Tibial artery (tissue), 4 donors: ENCODE results near the gene IFI44.

Experiments used
- DNase-seq, 2 donors: peaks; one replicate each; pipeline ENCODE4 v3.0.0-alpha.2; 2019
- H3K27ac ChIP-seq, 2 donors: fragments of 200-600 bp; sonication (generic) in 1 of 2; 1 replicate in 1 of 2; 2 replicates in 1 of 2; pipeline ENCODE4 v1.5.1; 2018 to 2019; ENCODE audit warnings: mild to moderate bottlenecking in 1 of 2
- H3K27me3 ChIP-seq, 2 donors: fragments of 200-600 bp; sonication (generic) in 1 of 2; one replicate each; pipeline versions ENCODE4 v1.5.1 to v1.6.0; 2016 to 2019
- H3K36me3 ChIP-seq, 3 donors: fragments of 200-600 bp; sonication (generic) in 2 of 3; one replicate each; pipeline ENCODE4 v1.5.1; 2016 to 2019; ENCODE audit warnings: mild to moderate bottlenecking in 2 of 3
- H3K4me1 ChIP-seq, 4 donors: fragments of 200-600 bp; sonication (generic) in 2 of 4; 1 replicate in 3 of 4; 2 replicates in 1 of 4; pipeline ENCODE4 v1.5.1; 2016 to 2019
- H3K4me3 ChIP-seq, 2 donors: fragments of 200-600 bp; sonication (generic) in 1 of 2; 1 replicate in 1 of 2; 2 replicates in 1 of 2; pipeline ENCODE4 v1.5.1; 2018 to 2019; ENCODE audit warnings: mild to moderate bottlenecking in 2 of 2
- H3K9me3 ChIP-seq, 3 donors: fragments of 200-600 bp; sonication (generic) in 1 of 3; one replicate each; pipeline ENCODE4 v1.5.1; 2016 to 2019
- intact Hi-C: fragments of 100-400 bp; cut with DNase I; formaldehyde crosslinking; loops from one replicate; pipeline ENCODE4 v1.15.0; 2023; ENCODE audit warnings: low total_unique reads
- TF ChIP-seq, protein P1 (sequence below), 2 experiments: fragments of 200-600 bp in 1 of 2; fragments of 450-650 bp in 1 of 2; IDR thresholded peaks; one replicate each; pipeline ENCODE4 v1.5.1; 2017 to 2019; ENCODE audit warnings: antibody characterized with exemption in 2 of 2, mild to moderate bottlenecking in 1 of 2, moderate library complexity in 1 of 2

IFI44 gene

DNA sequence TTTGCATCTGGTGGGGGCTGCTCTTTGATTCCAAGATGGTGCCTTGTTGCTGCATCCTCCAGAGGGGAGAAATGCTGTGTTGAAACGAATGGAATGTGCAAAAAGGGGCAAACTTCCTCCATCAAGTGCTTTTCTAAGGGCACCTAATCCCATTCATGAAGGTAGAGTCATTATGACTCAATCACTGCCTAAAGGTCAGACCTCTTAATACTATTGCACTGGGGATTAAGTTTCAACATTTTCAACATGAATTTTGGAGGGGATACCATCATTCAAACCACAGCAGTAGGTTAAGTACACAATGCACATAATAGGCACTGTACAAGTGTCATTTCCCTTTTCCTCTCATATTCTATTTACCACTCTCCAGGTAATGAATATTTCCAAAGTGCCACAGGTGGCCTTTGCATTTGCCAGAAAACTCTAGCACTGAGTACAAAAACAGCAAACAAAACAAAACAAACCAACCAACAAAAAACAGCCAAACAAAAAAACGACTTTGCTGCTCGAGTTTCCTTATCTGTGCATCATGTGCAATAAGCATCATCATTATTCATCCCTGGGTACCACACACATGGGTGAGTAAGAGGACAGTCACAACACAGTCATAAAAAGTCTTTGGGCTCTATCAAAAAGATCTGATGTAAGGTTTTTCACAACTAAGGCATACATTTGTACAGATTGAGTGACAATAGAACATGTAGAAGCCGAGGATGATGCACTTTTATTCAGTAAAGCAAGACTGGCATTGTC is 42.5 kb downstream of the IFI44 start:
- Histone ChIP-seq H3K27ac (no peak overlapping the region), H3K27me3 (no peaks in the 10 kb centered on the region), H3K36me3 (no peaks in the 10 kb centered on the region), H3K4me1 (no peaks in the 10 kb centered on the region), H3K9me3 (no peaks in the 10 kb centered on the region), H3K4me3 (no peak overlapping the region)
- DNase-seq = no peak
- TF ChIP-seq, protein P1, sequence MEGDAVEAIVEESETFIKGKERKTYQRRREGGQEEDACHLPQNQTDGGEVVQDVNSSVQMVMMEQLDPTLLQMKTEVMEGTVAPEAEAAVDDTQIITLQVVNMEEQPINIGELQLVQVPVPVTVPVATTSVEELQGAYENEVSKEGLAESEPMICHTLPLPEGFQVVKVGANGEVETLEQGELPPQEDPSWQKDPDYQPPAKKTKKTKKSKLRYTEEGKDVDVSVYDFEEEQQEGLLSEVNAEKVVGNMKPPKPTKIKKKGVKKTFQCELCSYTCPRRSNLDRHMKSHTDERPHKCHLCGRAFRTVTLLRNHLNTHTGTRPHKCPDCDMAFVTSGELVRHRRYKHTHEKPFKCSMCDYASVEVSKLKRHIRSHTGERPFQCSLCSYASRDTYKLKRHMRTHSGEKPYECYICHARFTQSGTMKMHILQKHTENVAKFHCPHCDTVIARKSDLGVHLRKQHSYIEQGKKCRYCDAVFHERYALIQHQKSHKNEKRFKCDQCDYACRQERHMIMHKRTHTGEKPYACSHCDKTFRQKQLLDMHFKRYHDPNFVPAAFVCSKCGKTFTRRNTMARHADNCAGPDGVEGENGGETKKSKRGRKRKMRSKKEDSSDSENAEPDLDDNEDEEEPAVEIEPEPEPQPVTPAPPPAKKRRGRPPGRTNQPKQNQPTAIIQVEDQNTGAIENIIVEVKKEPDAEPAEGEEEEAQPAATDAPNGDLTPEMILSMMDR (IDR thresholded peaks at IDR 0.05) = no peak
- intact Hi-C loops = no loop called here

DNA sequence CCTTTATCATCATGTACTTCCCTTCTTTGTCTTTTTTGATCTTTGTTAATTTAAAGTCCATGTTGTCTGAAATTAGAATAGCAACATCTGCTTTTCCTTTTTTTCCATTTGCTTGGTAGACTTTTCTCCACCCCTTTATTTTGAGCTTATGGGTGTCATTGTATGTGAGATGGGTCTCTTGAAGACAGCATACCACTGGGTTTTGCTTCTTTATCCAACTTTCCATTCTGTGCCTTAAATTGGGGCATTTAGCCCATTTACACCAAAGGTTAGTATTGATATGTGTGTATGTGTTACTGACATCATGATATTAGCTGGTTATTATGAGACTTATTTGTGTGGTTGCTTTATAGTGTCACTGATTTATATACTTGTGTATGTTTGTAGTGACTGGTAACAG is 50.2 kb downstream of the IFI44 start:
- no peak for DNase-seq
- H3K9me3 ChIP-seq = peaks cover 0 to 3% (median 0%) of the 10 kb centered on the region in 3 donors
- intact Hi-C loops = no loop called here
- H3K4me1 ChIP-seq = no peaks in the 10 kb centered on the region
- H3K36me3 ChIP-seq = no peaks in the 10 kb centered on the region
- TF ChIP-seq, protein P1 (IDR thresholded peaks at IDR 0.05) = no peak
- H3K4me3 ChIP-seq = no peak overlapping the region
- no peak overlapping the region for H3K27ac ChIP-seq
- peaks cover 0 to 2% of the 10 kb centered on the region in 2 donors for H3K27me3 ChIP-seq

DNA sequence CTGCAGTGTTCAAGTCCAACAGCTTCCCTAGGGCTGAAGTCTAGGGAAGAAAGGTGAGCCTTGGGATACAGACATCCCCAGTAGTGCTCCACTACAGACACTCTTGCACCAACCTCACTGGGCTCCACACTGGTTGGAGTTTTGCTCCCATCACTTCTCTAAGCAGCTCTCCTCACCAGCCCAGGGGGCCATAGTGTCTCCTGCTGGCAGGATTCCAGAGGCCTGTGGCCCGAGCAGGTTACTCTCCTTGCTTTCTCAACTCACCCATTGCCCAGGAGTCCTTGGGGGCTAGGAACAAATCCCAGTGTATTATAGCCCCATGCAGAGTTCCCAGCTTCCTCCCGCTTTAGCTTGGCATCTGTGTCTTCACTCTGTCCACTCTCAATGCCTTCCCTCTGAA is 52.8 kb downstream of the IFI44 start:
- Histone ChIP-seq H3K27me3 (peaks cover 0 to 2% of the 10 kb centered on the region in 2 donors), H3K4me3 (no peak overlapping the region), H3K4me1 (no peaks in the 10 kb centered on the region), H3K36me3 (no peaks in the 10 kb centered on the region), H3K9me3 (peaks cover 0 to 3% (median 0%) of the 10 kb centered on the region in 3 donors), H3K27ac (no peak overlapping the region)
- intact Hi-C loops = no loop called here
- DNase-seq = no peak
- TF ChIP-seq, protein P1 (IDR thresholded peaks at IDR 0.05) = no peak

DNA sequence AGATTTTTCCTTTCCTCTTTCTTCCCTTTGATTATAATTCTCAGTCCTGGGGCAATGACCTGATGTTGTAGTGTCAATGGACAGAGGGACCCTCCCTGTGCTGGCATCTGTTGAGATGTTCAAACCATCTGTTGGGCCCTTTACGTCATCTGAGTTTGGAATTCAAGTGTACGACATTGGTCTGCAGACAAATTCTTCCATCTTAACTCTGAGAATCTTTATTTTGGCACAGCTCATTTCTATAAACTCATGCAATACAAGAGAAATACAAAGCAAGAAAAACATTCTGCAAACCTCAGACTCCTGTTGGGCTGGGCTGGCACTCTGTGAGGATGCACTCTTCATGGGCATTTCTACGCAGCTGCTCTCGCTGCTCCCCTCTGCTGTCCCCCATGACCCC is 54.2 kb downstream of the IFI44 start:
- H3K36me3 ChIP-seq = no peaks in the 10 kb centered on the region
- H3K4me3 ChIP-seq = no peak overlapping the region
- H3K27me3 ChIP-seq = peaks cover 0 to 2% of the 10 kb centered on the region in 2 donors
- no peak overlapping the region for H3K27ac ChIP-seq
- no peak for DNase-seq
- intact Hi-C loops = no loop called here
- TF ChIP-seq, protein P1 (IDR thresholded peaks at IDR 0.05) = no peak
- H3K9me3 ChIP-seq = peaks cover 0 to 3% (median 0%) of the 10 kb centered on the region in 3 donors
- no peaks in the 10 kb centered on the region for H3K4me1 ChIP-seq

DNA sequence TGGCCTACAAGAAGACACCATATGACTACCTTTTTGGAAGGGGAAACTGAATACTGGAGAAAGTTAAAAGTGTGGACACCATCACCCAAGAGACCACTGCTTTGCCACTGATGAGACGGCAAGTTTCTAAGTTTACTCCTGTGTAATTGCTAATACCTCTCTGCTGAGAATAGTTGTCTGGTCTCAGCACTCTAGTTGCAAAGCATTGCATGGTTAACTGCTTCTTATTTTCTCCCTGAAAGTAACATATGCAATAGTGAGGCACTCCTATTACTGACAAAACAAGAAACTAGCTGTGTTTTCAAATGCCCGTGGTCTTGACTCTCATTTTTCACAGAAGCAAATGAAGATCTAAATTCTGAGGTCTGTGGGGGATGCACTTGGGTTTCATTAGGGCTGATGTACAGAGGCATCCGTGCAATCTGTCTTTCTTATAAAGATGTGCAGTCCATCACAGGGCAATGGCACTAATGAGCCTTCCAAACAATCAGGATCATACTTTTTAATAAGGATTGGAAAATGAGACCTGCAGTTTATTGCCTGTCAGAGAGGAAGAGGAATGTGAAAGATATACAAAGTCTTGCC is 62.9 kb downstream of the IFI44 start:
- peaks cover 0 to 17% (median 4%) of the 10 kb centered on the region in 4 donors for H3K4me1 ChIP-seq
- H3K4me3 ChIP-seq = no peak overlapping the region
- H3K27ac ChIP-seq = no peak overlapping the region
- TF ChIP-seq, protein P1 (IDR thresholded peaks at IDR 0.05) = no peak
- no peak for DNase-seq
- H3K27me3 ChIP-seq = no peaks in the 10 kb centered on the region
- no peaks in the 10 kb centered on the region for H3K9me3 ChIP-seq
- intact Hi-C loops = no loop called here
- no peaks in the 10 kb centered on the region for H3K36me3 ChIP-seq
